ENCODE results near the gene MLLT10.

DNA sequence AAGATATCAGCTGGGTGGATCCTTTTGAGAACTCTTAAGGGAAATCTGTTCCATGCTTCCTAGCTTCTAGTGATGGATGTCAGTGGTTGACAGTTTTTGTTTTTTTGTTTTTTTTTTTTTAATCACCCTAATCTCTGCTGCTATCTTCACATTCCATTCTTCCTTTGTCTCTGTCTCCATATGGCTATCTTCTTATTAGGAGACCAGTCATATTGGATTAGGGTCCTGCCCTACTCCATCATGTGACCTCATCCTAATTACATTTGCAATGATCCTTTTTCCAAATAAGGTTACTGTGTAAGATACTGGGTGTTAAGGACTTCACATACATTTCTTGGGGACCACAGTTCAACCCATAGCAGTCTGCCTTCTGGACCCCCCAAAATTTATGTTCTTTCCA is 69.7 kb downstream of the MLLT10 start:
- TF ChIP-seq, protein P1, sequence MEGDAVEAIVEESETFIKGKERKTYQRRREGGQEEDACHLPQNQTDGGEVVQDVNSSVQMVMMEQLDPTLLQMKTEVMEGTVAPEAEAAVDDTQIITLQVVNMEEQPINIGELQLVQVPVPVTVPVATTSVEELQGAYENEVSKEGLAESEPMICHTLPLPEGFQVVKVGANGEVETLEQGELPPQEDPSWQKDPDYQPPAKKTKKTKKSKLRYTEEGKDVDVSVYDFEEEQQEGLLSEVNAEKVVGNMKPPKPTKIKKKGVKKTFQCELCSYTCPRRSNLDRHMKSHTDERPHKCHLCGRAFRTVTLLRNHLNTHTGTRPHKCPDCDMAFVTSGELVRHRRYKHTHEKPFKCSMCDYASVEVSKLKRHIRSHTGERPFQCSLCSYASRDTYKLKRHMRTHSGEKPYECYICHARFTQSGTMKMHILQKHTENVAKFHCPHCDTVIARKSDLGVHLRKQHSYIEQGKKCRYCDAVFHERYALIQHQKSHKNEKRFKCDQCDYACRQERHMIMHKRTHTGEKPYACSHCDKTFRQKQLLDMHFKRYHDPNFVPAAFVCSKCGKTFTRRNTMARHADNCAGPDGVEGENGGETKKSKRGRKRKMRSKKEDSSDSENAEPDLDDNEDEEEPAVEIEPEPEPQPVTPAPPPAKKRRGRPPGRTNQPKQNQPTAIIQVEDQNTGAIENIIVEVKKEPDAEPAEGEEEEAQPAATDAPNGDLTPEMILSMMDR (conservative IDR thresholded peaks at IDR 0.05; ENCODE audit: low read depth, low read length): no peak
- no peak for TF ChIP-seq EZH2 (IDR thresholded peaks at IDR 0.05; ENCODE audit: borderline replicate concordance, low read depth, low read length, poor library complexity, severe bottlenecking)
